Retina (tissue), 1 donor: ENCODE data around the gene VEPH1.

Experiments
- DNase-seq: peaks from one replicate; pipeline ENCODE4 v3.0.0-alpha.2; 2016

VEPH1 gene

DNA sequence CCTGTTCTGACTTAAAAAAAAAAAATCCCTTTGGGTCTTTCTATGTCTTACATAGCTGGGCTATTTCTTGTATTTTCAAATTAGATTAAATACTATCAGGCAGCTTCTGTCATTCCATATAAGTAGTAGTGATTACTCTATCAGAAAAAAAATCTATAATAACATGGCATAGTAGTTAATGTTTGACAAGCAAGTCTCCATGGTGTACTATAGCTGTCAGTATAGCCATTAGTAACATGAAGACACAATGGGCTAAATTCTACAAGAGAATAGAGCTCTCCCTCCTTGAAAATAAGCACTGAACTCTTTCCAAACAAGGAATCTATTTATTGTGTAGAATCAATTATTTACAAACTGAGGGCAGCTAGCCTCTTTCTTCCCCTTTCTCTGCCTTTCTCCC is 19.4 kb upstream of the VEPH1 start:
- no peak for DNase-seq

DNA sequence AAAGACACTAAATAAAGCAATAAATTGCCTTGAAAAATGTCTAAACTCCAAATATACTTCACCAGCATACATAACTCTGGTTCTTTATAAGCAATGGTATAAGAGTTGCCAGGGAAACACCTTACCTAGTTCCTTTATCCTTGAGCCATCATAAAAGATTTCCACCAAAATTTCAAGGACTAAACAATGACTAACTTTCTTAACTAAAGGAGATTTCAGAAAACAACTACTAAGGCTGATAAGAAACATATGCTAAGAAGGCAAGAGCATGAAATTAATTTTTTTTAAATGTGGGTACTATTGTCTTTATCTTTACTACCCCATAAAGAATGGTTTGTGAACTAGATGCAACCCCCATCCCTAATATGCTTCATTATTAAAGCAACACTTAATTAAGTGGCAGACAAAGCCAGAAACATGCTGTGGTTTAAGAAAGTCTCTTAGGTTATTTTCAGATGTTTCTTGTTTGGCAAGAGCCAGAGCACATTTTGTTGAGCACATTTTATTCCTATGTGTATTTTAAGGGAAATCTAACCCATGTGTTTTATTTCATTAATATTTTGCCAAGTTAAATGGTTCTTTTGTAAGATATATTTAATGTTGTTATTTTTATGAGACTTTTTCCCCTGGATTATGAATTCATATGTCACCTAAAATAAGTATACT is 17.4 kb upstream of the VEPH1 start:
- DNase-seq, result no peak

DNA sequence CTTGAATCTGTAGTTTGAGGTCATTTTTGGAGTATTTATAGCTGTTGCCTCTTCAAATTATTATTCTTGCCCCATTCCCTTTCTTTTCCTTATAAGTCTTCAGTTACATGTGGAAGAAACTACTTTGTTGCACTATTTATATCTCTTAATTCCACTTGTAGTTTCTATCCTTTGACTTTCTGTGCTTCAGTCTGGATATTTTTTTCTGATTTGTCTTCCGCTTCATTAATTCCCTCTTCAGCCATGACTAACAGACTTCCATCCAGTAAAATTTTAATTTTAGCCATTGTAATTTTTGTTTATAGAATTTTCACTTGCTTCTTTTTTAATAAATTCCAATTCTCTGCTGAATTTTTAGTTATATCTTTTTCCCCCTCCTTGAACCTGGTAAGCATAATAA is 15.7 kb upstream of the VEPH1 start:
- DNase-seq, result no peak

DNA sequence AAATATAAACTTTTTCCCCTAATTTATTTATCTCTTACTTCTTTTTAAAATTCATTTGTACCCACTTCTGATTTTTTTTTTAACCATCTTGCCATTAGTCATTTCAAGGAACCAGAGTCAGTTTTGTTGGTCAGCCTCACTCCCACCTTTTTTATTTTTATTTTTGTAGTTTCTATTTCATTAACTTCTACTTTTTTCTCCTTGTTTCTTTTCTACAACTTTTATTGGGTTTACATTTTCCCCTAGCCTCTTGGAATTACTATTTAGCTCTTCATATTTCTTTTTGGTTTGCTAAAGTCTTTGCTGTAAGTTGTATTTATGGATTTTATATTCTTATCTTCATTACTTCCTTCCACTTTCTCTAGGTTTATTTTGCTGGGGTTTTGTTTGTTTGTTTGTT is 13.7 kb upstream of the VEPH1 start:
- no peak for DNase-seq

DNA sequence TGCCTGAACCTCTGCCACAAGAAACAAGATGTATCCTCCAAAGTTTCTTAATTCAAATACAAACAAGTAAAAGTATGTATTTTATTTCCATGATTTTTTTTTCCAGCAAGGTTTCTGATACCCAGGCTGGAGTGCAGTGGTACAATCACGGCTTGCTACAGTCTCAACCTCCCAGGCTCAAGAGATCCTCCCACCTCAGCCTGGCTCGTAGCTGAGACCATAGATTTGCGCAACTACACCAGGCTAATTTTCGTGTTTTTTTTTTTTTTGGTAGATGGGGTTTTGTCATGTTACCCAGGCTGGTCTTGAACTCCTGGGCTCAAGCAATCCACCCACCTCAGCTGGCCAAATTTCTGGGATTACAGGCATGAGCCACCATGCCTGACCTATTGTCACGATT is 12.2 kb upstream of the VEPH1 start:
- DNase-seq, result no peak

DNA sequence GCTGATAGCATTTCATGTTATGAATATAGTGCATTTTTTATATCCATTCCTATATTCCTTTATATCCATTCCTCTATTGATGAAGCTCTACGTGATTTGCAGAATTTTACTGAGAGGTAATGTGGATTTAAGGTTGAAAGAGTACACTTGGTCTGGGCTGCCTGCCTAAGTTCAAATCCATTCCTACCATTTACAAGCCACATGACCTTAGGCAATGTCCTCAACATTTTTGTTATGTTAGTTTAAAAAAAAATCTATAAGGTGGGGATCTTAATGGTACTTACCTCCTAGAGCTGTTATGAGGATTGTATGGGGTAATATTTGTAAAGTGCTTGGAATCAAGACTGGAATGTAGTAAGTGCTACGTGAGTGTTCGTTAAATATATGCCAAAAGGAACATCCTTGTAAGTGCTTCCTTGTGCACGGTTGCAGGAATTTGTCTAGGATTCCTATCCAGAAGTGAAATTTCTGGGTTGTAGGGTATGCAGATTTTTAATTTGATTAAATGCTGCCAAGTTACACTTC is 11.2 kb upstream of the VEPH1 start:
- DNase-seq, result no peak

DNA sequence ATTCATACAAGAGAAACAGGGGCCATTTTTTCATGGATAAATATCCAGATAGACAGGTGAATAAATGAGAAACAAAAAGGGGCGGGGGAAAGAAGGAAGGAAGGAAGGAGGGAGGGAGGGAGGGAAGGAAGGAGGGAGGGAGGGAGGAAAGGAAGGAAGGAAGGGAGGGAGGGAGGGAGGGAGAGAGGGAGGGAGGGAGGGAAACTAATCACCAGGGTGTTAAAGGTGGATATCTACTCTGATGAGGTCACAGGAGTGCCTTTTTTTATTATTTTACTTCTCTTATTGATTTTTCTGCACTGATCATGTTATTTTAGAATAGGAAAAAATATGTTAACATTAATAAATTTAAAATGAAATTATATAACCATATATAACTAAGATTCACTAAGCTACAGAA is 10.4 kb upstream of the VEPH1 start:
- no peak for DNase-seq

DNA sequence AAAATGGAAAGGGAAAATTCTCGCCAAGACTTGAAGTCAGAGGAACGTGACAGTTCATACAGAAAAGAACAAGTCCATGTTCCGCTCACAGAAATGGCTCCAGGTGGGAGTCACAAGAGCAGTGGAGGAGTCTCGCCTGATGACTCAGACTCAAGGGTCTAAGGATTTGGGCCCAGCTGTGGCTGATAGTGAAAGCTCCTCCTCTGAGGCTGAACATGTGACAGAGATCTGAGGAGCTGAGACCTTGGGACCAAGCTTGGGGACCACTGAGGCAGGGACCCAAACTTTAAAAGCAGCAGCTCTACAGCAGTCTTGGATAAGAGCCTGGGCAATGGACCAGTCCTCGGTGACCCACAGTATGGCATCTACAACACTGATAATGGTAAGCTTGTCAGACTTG is 9.3 kb upstream of the VEPH1 start:
- DNase-seq, result no peak

DNA sequence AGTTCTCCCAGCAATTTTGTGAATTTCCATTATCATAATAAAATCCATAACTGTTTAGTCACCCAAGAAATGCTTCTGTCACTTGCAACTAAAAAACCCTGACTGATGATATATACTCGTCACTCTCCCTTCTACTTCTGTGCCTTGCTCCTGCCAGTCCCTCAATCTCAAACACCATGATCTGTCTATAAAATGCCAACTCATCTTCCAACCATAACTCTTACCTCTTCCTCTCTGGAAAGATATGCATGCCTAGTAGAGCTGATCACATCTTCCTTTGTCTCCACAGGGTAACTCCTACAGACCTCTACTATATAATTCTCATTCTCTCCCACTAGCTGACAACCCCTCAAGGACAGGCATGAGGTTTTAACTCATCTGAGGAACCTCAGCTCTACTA is 5.2 kb upstream of the VEPH1 start:
- no peak for DNase-seq

DNA sequence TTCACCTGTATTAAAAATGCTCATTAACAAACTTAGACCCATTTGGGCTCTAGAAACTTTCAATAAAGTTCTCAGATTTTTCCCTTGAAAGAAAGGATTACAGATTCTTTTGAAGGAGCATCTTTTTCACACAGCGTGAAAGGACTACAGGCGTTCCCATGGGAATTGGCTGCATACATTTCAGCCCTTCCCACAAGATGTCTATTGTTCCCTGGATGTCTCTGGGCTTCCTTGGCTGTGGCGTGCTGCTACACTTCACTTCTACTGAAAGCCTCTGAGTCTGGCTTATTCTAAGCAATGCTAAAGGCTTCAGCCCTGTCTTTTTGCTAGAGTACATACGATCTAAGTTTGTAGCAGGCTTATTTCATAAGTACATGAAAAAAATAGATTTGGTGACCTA is 1.4 kb downstream of the VEPH1 start:
- DNase-seq, result peak; percentile 22

DNA sequence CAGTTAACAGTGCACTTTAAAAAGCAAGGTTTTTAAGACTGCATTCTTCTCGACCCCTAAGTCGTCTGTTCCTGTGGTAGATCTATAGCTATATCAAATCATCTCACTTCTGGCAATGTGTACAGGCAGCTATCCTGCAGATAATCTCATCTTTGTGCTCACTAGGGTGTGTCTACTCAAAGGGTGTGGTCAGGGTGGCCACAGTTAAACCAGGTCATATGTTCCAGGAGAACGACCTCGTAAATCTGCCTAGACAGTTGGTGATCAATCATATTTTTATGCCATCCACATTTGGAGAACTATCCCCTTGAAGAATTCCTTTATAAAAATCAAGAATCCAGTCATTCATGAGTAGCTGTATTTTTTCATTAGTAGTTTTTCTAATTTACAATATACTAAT is 3.0 kb downstream of the VEPH1 start:
- DNase-seq, result no peak

DNA sequence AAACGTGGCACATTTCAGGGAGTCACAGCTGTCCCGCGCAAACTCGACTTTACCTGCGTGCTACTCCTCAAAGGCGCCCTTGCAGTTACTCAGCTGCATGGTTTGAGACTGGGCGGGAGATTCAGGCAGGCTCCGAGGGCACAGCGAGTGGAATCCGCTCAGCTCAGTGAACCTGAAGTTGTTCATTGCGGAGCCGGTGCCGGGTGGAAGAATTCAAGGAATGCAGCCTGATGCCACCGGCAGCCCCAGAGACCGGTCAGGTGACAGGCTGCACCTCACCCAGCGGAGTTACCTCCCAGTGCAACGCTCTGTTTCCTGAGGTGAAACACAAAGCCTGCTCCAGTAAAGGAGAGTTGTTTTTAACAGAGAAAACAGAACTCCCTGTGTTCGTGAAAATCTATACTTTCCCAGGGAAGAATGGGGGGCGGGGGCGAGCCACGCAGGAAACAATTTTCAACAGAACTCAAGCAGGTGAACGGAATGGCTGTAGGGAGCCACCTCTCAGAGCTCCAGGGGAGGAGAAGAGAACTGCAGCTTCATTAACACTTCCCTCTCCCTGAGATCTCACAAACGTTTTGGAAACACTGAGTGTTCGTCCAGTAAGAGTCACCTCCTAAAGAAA is 3.8 kb downstream of the VEPH1 start:
- DNase-seq, result peak; percentile 45

DNA sequence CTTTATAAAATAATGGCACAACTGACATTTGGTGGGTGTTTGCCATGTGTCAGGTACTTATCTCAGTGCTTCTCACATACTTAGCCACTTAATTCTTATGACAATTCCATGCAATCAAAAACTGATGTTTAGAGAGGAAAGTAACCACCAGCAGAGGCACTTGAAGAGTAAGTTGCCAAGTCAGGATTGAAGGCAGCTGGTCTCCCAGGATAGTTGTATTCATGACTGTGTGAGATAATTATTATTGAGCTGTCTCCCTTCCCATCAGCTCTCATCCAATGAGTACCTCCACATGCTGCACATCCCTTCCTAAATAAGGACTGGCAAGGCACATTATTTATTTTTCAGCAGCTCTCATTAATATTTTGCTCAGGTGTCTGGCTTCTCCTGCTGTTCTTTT is 4.8 kb downstream of the VEPH1 start:
- DNase-seq, result no peak

DNA sequence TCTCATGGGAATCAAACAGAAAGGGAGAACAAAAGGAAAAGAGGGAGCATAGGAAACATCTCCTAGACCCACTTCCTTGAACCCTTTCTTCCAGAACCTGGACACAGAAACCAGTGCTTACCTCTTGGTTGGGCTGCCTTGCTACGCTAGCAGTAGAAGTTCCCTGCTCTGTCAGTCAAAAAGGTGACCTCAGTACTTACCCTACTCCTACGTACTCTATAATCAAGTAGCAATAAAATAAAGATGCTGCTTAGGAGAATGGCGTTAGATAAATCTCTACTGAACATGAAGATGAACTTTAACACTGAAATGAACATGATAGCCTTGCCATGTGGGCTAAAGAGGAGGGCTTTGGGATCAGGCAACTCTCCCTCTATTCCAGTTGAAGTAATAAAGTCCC is 7.4 kb downstream of the VEPH1 start:
- no peak for DNase-seq

DNA sequence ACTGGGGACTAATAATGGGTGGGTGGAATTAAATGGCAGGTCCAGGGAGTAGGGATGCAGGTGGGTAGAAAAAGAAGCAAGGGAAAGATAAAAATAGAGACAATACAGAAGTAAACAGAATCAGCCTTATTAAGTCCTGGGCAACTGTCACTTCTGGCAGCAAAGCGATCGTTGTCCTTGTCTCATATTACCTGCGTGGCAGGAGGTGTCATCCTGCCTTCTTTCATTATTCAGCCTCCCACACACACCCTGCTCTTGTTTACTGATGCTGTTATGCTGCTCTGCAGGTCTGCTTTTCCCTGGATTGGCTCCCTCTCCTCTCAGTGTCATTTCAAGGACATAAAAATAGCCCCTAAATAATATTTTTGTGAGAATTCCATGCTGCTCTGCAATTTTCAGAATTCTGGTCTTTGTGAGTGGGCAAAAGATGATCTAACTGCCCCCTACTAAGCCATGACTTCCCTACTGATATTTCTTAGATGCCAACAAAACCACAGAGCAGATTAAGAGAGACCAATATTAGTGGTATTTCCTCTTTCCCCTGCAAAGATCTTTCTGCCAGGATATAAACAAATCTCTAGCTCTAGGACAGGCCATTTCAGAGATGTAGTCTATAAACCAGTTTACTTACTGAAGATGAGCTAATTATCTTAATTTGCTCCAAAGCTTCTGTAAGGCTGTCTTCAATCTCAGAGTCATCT is 8.5 kb downstream of the VEPH1 start:
- no peak for DNase-seq

DNA sequence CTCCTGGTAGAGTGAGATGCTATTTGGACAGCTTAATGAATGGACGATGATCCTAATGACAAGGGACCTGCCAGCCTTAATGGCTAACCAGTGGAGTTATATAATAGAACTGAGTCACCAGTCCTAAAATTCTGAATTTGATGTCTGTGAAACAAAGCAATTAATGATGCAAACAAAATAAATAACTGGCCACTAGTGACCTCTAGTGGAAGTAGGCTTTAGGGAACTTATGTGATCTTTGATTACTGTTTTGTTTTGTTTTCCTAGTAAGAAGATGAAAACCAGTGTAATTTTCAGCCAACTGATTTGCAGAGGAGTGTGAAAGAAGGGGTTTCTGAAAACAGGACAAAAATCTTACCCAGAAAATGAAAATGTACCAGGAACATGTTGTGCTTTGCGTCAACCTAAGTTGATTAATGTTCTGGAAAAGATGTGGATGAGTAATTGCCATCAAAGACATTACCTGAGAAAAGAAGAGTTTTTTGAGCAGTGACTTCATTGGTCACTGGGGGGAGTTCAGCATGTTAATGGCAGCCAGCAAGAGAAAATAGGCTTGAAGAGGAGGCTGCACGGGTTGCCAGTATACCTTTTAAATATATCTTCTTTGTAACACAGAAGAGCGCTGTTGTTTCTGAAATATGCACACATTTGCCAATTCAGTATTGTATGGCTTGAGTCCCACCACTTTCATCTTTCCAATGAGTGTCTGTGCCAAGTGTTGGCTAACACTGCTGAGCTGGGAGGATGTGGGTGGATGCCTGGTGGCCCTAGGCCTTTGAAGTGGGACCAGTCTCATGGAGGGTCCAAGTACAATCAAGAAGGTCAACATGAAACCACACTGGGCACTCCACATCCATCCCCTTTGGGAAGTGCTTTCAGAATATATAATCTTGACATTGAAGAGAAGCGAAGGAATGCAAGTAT is 9.3 kb downstream of the VEPH1 start:
- DNase-seq, result peak; percentile 40

DNA sequence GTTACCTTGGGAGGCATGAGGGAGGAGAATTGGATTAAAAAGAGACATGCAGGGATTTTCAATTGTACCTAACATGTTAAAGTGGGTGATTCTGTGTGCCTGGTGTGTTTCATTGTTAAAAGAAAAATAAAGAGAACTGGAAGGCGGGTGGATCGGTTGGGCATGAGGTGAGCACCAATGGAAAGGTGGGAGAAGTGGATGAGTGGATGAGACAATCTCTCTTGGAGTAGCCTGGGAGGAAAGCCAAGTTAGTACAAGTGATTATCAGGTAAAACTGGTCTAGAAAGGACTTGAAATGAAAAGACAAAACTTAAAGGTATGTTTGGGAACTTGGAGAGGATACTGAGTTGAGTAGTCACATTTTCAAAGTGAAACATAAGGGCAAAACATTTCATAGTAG is 12.1 kb downstream of the VEPH1 start:
- DNase-seq, result no peak

DNA sequence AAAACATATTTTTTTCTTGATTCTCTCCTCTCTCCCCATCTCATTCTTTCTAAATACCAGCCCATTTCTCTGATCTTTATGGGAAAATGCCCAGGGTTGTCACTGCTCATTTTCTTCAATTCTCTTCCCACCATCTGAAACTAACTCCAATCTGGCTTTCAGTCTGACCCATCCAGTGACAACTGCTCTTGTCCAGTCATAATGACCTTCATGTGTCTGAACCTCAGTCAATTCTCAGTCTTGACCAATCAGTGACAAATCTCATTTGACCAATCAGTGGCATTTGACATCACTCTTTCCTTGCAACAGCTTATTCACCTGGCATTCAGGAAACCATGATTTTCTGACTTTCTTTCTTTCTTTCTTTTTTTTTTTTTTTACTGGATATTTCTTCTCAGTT is 15.1 kb downstream of the VEPH1 start:
- no peak for DNase-seq

DNA sequence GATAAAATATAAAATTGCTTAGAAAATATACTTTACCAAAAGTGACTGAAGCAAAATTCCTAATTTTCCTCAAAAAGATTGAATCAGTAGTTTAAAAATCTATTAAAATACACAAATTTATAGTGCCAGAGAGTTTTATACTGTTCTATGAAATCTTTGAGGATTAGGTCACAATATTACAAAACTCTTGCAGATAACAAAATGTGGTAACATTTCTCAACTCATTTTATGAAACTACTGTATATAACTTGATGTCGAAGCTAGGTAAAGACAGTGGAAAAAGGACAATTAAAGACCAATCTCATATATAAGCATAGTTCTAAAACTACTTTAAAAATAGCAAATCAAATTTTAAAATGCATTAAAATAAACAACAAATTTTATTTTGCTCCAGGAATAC is 15.9 kb downstream of the VEPH1 start:
- DNase-seq, result no peak

DNA sequence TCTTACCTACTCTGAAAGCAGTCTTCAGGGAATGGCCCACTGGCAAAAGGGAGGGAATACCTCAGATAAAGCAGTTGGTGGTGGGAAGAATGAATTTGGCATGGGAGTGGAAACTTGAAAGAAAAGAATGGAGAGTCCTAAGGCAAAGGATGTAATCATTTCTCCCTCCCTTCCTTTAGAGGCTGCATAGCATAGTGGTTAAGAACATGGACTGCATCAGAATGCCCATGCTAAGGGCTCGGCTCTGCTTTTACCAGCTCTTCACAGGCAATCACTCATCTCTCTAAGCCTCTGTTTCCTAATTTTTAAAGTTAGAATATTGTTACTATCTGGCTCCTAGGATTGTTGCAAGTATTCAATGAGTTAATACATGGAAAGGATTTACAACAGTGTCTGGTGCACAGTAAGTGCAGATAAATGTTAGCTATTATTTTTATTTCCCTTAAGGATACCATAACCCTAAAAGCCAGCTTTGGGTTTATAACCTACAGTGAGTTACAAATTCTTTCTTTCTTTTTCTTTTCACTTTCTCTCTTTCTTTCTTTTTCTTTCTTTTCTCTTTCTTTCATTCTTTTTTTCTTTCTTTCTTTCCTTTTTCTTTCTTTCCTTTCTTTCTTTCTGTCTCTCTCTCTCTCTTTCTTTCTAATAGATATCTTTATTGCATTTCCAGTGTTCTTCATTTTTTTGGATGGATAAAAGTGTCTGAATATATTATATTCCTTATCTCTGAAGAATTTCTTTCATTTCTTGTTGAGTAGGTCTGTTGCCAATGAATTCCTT is 23.6 kb downstream of the VEPH1 start:
- no peak for DNase-seq

DNA sequence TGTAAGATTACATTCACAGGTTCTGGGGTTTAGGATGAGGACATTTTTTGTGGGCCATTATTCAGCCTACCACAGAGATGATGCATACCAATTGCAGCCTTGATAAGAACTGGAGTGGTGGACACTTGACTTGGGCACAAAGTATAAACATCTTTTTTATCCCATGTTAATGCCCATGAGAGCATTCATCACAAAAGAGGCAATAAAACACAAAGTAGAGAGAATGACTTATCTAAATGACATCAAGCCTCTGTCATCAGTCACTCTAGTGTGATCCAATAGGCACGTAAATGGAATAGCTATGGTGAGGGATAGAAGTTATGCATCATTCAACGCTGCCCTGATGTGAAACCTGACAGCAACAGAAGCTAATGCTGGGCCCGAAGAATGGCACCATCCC is 25.8 kb downstream of the VEPH1 start:
- DNase-seq, result no peak

DNA sequence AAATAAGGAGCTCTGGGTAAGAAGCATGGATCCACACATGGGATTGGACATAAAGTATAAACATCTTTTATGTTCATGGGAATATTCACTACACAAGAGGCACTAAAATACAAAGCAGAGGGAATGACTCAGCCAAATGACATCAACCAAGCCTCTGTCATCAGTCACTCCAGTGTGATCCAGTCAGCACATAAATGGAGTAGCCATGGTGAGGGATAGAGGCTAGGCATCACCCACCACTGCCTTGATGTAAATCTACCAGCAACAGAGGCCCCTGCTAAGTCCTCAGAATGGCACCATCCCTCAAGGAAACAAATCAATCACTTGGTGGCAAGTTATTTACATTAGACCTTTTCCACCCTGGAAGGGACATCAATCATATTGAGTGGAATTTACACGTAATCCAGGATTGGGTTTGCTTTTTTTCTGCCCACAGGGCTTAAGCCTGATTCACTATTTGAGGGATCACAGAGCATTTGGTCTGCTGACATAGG is 27.2 kb downstream of the VEPH1 start:
- DNase-seq, result no peak
